Spinal cord (tissue), 10 donors: ENCODE measurements around the gene PRDM16. TPM values are rescaled to one million over a fixed set of nuclear protein-coding genes. Genes with fewer than 3 reads are reported as not detected.

ENCODE experiments used
- DNase-seq, 6 donors: peaks; one replicate each; pipeline versions ENCODE4 v3.0.0 to v3.0.0-alpha.2; 2013 to 2015; ENCODE audit warnings: low spot score in 6 of 6, low read depth in 4 of 6
- H3K27ac ChIP-seq: one replicate; pipeline ENCODE4 v1.5.1; 2013; ENCODE audit warnings: low read depth, low read length, control low read depth
- H3K27me3 ChIP-seq: one replicate; pipeline ENCODE4 v1.6.1; 2013; ENCODE audit warnings: low read length; ENCODE audit not compliant: control insufficient read depth, insufficient read depth
- H3K36me3 ChIP-seq: one replicate; pipeline ENCODE4 v1.6.1; 2013; ENCODE audit warnings: low read length; ENCODE audit not compliant: control insufficient read depth, insufficient read depth
- H3K4me1 ChIP-seq: one replicate; pipeline ENCODE4 v1.6.1; 2013; ENCODE audit warnings: low read length; ENCODE audit not compliant: control insufficient read depth, insufficient read depth
- H3K4me3 ChIP-seq: one replicate; pipeline ENCODE4 v1.5.1; 2013; ENCODE audit warnings: low read depth, low read length, control low read depth
- H3K9me3 ChIP-seq: one replicate; pipeline ENCODE4 v1.6.1; 2013; ENCODE audit warnings: low read length; ENCODE audit not compliant: control insufficient read depth, insufficient read depth
- WGBS: methylation state at CpG from one replicate; pipeline ENCODE4 v1.1.5; 2013; ENCODE audit warnings: missing lambda C conversion rate; ENCODE audit not compliant: insufficient coverage; 5-methylcytosine and 5-hydroxymethylcytosine counted together
- polyA plus RNA-seq, 2 donors: library from polyadenylated mRNA; unstranded; fragments of 120-200 nt; gene quantifications; one replicate each; pipeline ENCODE4 v1.2.1, GENCODE V29; 2013; ENCODE audit not compliant: insufficient read length in 2 of 2
- total RNA-seq, 2 donors: library from RNA; depleted of rRNA in 1 of 2; stranded (reverse); fragments of 120-200 nt in 1 of 2; fragments of >200 nt in 1 of 2; gene quantifications; one replicate each; pipeline versions ENCODE4 v1.2.3 to v1.2.4, GENCODE V29; 2013 to 2014
- donor health status: healthy.

Gene PRDM16
- total and polyA plus RNA-seq, 4 donors = 6.1 to 8.3 (median 7.3) TPM

- Histone ChIP-seq H3K4me1 (peaks cover 60% of the 10 kb centered on the region), H3K27me3 (no peaks in the 10 kb centered on the region), H3K36me3 (peaks cover 44% of the 10 kb centered on the region), H3K9me3 (no peaks in the 10 kb centered on the region), H3K4me3 (no peak overlapping the region), H3K27ac (no peak overlapping the region)
- 88% methylated on average over 19 of the region's 22 CpGs for WGBS
- DNase-seq = no peak
Observed at GRCh38 chr1:3197781-3198316, 128.8 kb downstream of the PRDM16 start.

- Histone ChIP-seq H3K4me3 (no peak overlapping the region), H3K36me3 (peaks cover 36% of the 10 kb centered on the region), H3K4me1 (peaks cover 55% of the 10 kb centered on the region), H3K27ac (peak overlapping the region; percentile 25), H3K9me3 (no peaks in the 10 kb centered on the region), H3K27me3 (no peaks in the 10 kb centered on the region)
- WGBS = 45% methylated on average over 37 of the region's 40 CpGs
- peak in 2 of 6 donors; percentile 55 to 71 for DNase-seq
Observed at GRCh38 chr1:3198371-3199271, 129.6 kb downstream of the PRDM16 start.

GRCh38 chr1:3204725-3205124 is 135.7 kb downstream of the PRDM16 start:
- peaks cover 9% of the 10 kb centered on the region for H3K27me3 ChIP-seq
- H3K4me1 ChIP-seq = peaks cover 47% of the 10 kb centered on the region
- WGBS = 24% methylated on average over 20 of the region's 20 CpGs
- peak in 1 of 6 donors; percentile 38 for DNase-seq
- H3K9me3 ChIP-seq = no peaks in the 10 kb centered on the region
- H3K27ac ChIP-seq = no peak overlapping the region
- H3K4me3 ChIP-seq = no peak overlapping the region
- H3K36me3 ChIP-seq = peaks cover 14% of the 10 kb centered on the region

- peaks cover 49% of the 10 kb centered on the region for H3K4me1 ChIP-seq
- peaks cover 9% of the 10 kb centered on the region for H3K27me3 ChIP-seq
- DNase-seq = no peak
- 89% methylated on average over 13 of the region's 13 CpGs for WGBS
- H3K4me3 ChIP-seq = no peak overlapping the region
- no peak overlapping the region for H3K27ac ChIP-seq
- H3K36me3 ChIP-seq = peaks cover 14% of the 10 kb centered on the region
- H3K9me3 ChIP-seq = no peaks in the 10 kb centered on the region
Observed at GRCh38 chr1:3205815-3206214, 136.8 kb downstream of the PRDM16 start.

- Histone ChIP-seq H3K36me3 (peaks cover 10% of the 10 kb centered on the region), H3K9me3 (no peaks in the 10 kb centered on the region), H3K4me1 (peaks cover 54% of the 10 kb centered on the region), H3K27ac (peak overlapping the region; percentile 26), H3K27me3 (peaks cover 9% of the 10 kb centered on the region), H3K4me3 (no peak overlapping the region)
- 88% methylated on average over 12 of the region's 13 CpGs for WGBS
- no peak for DNase-seq
Observed at GRCh38 chr1:3206696-3207095, 137.7 kb downstream of the PRDM16 start.

- Histone ChIP-seq H3K36me3 (peaks cover 10% of the 10 kb centered on the region), H3K9me3 (no peaks in the 10 kb centered on the region), H3K27ac (peak overlapping the region; percentile 26), H3K4me1 (peaks cover 60% of the 10 kb centered on the region), H3K27me3 (peaks cover 12% of the 10 kb centered on the region), H3K4me3 (no peak overlapping the region)
- 42% methylated on average over 26 of the region's 26 CpGs for WGBS
- no peak for DNase-seq
Observed at GRCh38 chr1:3207217-3207848, 138.3 kb downstream of the PRDM16 start.

GRCh38 chr1:3208819-3209200 is 139.8 kb downstream of the PRDM16 start:
- Histone ChIP-seq H3K4me3 (no peak overlapping the region), H3K4me1 (peaks cover 75% of the 10 kb centered on the region), H3K27ac (no peak overlapping the region), H3K27me3 (peaks cover 12% of the 10 kb centered on the region), H3K9me3 (no peaks in the 10 kb centered on the region), H3K36me3 (peaks cover 12% of the 10 kb centered on the region)
- WGBS = 88% methylated on average over 2 of the region's 3 CpGs
- no peak for DNase-seq

- DNase-seq = no peak
- Histone ChIP-seq H3K9me3 (no peaks in the 10 kb centered on the region), H3K4me3 (no peak overlapping the region), H3K27ac (no peak overlapping the region), H3K36me3 (peaks cover 12% of the 10 kb centered on the region), H3K27me3 (peaks cover 12% of the 10 kb centered on the region), H3K4me1 (peaks cover 77% of the 10 kb centered on the region)
- 96% methylated on average over 19 of the region's 19 CpGs for WGBS
Observed at GRCh38 chr1:3209201-3209600, 140.2 kb downstream of the PRDM16 start.

- Histone ChIP-seq H3K9me3 (no peaks in the 10 kb centered on the region), H3K27me3 (peaks cover 8% of the 10 kb centered on the region), H3K4me3 (no peak overlapping the region), H3K36me3 (peaks cover 9% of the 10 kb centered on the region), H3K27ac (peak overlapping the region; percentile 6), H3K4me1 (peaks cover 83% of the 10 kb centered on the region)
- DNase-seq = peak in 3 of 6 donors; percentile 71 to 88 (median 82)
- WGBS = 56% methylated on average over 47 of the region's 47 CpGs
Observed at GRCh38 chr1:3211582-3212375, 142.8 kb downstream of the PRDM16 start.
